Keratinocyte (primary cell): ENCODE measurements around the gene POU2F2.

ENCODE experiments used
- CTCF ChIP-seq, 3 experiments: IDR thresholded peaks in 1 of 3; conservative IDR thresholded peaks in 1 of 3; optimal IDR thresholded peaks in 1 of 3; 2 replicates in 2 of 3; 3 replicates in 1 of 3; pipeline versions ENCODE3 to v1.5.1; 2011; ENCODE audit warnings: low read length in 3 of 3, mild to moderate bottlenecking in 3 of 3, moderate library complexity in 2 of 3, control low read depth in 1 of 3, inconsistent platforms in 1 of 3; ENCODE audit not compliant: insufficient read depth in 2 of 3; ENCODE audit errors: extremely low read depth in 1 of 3
- EZH2 ChIP-seq: IDR thresholded peaks from one replicate; pipeline ENCODE4 v1.6.1; 2012; ENCODE audit warnings: inconsistent platforms, mild to moderate bottlenecking, low read length, moderate library complexity

- no peak for TF ChIP-seq EZH2
- TF ChIP-seq CTCF (optimal IDR thresholded peaks at IDR 0.05 in 1 of 3, IDR thresholded peaks at IDR 0.05 in 1 of 3, conservative IDR thresholded peaks at IDR 0.05 in 1 of 3; ENCODE audit: extremely low read depth in 1 of 3, insufficient read depth in 2 of 3, low read length in 3 of 3): no peak
Observed at GRCh38 chr19:42045575-42045974, 86.7 kb downstream of the POU2F2 start.
